Activated gamma-delta T cell treated with anti-CD3 and anti-CD28 coated beads, Interleukin-2, amount 50 U/mL, for 16 hours (primary cell): ENCODE measurements around the gene MARCHF4.
"Not testable (repeated sequence)": the region's sequence is repeated elsewhere in the genome, so short reads cannot be mapped to it uniquely, and the experiment has no call there.

Experiments used
- DNase-seq: peaks from one replicate; pipeline ENCODE4 v3.0.0-alpha.2; 2020; ENCODE audit warnings: low read depth

Gene MARCHF4

GRCh38 chr2:216392018-216392562 is 19.8 kb upstream of the MARCHF4 start:
- no peak for DNase-seq

DNA sequence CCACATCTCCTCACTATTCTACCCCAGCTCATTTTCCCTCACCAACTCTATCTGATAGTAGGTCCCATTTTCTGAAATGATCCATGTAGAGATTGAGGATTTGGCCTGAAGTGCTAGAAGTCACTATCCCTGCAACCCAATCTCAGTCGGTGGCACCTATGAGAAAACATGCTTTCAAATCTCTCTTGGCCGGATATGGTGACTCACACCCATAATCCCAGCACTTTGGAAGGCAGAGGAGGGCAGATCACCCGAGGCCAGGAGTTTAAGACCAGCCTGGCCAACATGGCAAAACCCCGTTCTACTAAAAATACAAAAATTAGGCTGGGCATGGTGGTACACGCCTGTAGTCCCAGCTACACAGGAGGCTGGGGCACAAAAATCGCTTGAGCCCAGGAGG is 19.1 kb upstream of the MARCHF4 start:
- DNase-seq: no peak

GRCh38 chr2:216389570-216389969 is 17.3 kb upstream of the MARCHF4 start:
- no peak for DNase-seq

DNA sequence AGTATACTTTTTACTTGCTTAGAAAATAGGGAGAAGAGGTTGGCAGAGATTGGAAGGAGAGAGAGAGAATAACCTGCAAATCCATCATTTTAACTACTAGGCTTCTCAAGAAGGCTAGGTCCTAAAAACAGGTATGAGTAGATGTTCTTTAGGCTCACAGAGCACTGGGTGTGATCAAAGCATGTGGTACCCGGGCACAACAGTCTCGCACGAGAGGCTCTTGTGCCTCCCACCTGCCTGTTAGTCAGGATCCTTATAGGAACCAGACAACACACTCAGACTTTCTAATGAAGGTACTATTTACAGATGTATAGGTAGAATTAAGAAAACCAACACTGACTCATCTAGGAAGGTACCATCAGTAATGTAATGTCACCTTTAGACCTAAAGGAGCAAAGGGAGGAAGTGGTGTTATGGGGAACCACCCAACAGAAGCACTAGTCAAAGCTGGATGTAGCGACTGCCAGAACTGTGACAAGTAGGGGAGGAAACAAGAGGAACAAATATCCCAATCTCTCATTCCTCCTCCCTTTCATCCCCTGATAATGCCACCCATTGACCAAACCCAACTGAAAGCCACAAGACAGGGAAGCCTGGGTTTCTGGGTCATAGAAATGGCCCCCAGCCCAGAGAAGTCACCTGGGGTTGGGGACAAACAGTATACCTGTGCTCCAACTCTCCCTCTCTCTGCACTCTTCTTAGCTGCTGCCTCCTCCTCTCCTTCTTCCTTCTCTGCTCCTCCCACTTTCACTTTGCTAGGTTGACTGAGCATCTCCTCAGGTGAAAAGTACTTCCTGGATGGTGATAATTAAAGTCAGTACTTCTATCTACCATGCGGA is 16.0 kb upstream of the MARCHF4 start:
- DNase-seq: no peak

GRCh38 chr2:216387262-216387661 is 15.0 kb upstream of the MARCHF4 start:
- no peak for DNase-seq

DNA sequence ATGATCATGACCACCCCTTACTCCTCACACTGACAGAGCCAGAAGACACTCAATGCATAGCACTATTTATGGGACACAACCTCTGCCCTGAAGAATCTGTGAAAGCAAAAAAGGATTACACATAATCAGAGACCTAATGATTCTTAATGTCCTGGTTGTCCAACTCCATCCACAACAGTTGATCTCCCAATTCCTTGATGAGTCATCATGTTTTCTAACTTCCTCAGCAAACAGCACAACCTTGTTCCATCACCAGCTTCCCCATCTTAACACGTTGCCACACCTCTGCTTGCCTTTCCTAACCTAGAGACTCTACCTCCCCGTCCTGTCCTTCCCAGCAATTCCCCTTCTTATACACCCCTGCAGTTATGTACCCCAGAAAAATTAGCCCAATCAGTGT is 13.2 kb upstream of the MARCHF4 start:
- no peak for DNase-seq

DNA sequence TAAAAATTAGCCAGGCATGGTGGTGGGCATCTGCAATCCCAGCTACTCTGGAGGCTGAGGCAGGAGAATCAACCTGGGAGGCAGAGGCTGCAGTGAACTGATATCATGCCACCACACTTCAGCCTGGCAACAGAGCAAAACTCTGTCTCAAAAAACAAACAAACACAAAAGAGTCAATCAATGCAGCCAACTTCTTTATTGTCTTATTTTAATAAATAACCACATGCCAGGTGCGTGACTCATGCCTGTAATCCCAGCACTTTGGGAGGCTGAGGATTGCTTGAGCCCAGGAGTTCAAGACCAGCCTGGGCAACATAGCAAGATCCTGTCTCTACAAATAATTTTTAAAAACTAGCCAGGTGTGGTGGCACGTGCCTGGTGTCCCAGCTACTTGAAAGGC is 12.1 kb upstream of the MARCHF4 start:
- DNase-seq: not testable (repeated sequence)

DNA sequence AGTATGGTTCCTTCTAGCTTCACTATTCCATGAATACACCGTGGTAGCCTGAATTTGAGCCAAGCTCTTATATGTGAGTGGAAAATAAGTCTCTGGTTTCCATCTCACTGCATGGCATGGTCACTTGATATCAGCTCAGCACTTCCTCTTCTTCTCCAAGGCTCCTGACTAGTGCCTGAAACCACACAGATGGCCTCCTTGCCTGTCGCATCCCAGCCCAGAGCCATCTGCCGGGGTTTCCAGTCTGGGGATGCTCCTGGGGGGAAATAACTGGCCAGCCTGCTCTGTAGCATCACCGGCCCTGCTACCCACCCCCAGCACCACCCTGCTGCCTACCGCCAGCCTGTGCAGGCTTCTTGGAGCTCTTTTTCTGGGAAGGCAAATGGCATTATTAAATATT is 7.7 kb upstream of the MARCHF4 start:
- DNase-seq: no peak

GRCh38 chr2:216375286-216375685 is 3.0 kb upstream of the MARCHF4 start:
- no peak for DNase-seq

GRCh38 chr2:216373896-216374295 is 1.6 kb upstream of the MARCHF4 start:
- DNase-seq: no peak

DNA sequence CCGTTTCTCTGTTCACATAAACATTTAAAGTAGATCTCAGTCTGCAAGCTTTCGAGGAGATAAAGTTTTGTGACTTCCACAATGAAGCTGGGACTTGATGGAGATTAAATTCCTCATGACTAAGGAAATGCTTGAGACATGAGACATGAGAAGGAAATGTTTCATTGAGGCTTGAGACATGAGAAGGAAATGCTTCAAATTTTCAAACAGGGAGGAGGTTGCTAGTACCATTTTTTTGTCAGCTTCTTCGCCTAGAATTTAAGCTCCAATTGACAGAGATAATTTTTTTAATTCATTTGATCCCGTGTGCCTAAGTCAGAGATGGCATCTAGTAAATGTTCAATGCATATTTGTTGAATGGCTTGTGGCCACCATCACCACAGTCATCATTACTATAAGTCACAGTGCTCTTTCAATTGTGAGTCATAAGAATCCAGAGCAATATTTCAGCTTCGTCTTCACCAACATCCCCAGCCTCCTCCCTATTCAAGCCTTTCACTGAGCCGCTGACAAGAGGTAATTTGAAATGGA is 543 bp upstream of the MARCHF4 start:
- DNase-seq: no peak

GRCh38 chr2:216370961-216371712 is 1.1 kb downstream of the MARCHF4 start:
- DNase-seq: no peak

GRCh38 chr2:216369821-216370220 is 2.5 kb downstream of the MARCHF4 start:
- DNase-seq: no peak

GRCh38 chr2:216366777-216367471 is 5.4 kb downstream of the MARCHF4 start:
- no peak for DNase-seq

- DNase-seq: no peak
Observed at GRCh38 chr2:216365518-216365917, 6.8 kb downstream of the MARCHF4 start.

DNA sequence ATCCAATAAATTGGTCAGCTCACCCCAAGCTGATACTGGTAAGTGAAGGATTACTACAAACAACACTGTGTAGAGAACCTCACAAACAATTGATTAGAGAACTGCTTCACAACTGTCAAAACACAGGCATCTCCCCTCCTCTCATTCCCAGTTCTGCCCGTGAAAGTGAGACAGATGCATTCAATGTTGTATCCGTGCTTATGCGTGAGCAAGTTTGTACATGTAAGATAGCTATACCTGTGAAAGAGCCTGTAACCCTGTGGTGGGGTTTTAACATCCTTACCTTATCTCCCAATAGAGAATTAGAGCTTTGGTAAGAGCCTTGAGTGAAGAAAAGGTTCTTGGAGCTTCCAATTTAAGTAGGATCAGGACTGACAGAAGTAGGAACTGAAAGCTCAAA is 9.1 kb downstream of the MARCHF4 start:
- no peak for DNase-seq

- no peak for DNase-seq
Observed at GRCh38 chr2:216362730-216363129, 9.6 kb downstream of the MARCHF4 start.

DNA sequence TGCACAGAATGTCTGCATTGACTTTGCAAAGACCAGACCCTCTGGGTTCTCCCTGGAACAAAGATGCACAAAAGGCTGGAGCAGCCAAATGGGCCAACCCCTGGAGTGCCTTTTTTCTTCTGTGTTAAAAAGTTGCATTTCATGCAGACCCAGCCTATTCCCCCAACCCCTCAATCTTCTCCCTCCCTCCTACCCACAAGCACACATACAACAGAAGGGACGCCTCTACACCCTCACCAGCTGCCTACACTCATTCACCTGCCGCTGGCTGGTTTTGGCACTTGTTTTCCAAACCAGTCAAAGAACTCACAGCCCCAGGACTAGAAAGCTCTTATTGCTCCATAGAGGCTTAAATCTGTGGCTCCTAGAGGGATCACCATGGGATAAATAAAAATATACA is 16.6 kb downstream of the MARCHF4 start:
- no peak for DNase-seq

- no peak for DNase-seq
Observed at GRCh38 chr2:216354306-216354705, 18.0 kb downstream of the MARCHF4 start.

DNA sequence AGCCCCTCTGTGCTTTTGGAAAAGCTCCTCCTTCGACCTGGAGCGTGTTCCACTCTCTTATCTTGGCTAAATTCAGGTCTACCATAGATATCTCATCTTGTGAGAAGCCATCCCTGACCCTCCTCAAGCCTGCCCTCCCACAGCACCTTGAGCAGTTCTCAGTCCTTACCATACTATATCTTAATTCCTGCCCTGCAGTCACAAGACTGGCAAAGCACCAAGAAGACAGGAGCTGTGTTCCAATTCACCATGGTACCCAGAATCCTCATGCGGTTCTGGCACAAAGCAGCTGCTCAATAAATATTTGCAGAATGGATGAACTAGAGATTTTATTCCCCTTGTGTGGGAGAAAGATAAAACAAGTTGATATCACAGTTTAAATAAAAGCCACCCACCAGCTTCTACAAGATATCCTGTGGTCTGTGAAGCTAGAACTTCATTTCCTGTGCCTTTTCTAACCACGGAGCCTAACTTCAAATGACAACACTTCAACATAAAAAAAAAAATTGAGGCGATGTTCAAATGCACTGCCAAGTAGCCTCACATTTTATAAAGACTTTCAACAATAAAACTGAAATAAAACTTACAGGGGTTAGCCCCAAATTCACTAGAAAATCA is 19.5 kb downstream of the MARCHF4 start:
- no peak for DNase-seq

DNA sequence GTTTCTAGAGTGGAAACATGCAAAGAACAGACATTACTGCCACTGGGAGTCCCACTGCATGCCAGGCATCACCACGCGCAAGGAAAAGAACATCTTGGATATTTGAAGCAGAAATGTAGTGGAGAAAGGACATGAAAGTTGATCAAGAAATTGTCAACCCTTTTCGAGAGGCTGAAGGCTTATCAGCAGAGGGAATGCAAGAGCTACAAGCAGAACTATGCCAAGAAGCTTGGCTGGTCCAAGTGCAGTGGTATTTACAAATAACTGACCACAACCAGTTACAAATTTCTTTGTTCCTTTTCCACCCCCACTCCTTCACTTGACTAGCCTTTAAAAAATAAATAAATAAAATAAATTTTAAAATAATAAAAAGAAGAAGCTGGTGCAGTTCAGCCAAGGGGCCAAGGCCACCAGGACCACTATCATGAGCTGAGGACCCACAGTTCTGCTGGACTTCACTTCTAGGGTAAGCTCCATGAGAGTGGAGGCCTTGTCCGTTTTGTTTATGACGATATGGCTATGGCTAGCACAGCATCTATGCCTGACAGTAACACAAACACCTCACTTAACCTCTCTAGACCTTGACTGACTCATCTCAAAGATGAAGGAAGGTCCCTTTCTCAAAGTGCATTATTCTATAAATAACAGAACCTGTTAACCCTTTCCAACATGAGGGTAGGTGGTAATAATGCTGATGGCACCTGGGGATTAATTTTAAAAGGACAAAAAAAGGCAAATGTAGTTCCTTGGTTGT is 20.9 kb downstream of the MARCHF4 start:
- DNase-seq: no peak
